ENCODE measurements around the gene OR4N2.
"Not testable (repeated sequence)": the region's sequence is repeated elsewhere in the genome, so short reads cannot be mapped to it uniquely, and the experiment has no call there.

DNA sequence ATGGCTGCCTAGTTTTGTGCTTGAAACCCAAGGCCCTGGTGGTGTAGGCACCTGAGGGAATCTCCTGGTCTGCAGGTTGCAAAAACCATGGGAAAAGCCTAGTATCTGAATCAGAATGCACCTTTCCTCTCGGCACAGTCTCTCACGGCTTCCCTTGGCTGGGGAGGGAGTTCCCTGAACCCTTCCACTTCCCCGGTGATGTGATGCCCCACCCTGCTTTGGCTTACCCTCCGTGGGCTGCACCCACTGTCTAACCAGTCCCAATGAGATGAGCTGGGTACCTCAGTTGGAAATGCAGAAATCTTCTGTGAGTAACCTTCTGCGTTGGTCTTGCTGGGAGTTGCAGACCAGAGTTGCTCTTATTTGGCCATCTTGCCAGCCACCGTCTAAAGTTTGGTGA, 17.4 kb downstream of the OR4N2 start:
- TF ChIP-seq, protein P1, sequence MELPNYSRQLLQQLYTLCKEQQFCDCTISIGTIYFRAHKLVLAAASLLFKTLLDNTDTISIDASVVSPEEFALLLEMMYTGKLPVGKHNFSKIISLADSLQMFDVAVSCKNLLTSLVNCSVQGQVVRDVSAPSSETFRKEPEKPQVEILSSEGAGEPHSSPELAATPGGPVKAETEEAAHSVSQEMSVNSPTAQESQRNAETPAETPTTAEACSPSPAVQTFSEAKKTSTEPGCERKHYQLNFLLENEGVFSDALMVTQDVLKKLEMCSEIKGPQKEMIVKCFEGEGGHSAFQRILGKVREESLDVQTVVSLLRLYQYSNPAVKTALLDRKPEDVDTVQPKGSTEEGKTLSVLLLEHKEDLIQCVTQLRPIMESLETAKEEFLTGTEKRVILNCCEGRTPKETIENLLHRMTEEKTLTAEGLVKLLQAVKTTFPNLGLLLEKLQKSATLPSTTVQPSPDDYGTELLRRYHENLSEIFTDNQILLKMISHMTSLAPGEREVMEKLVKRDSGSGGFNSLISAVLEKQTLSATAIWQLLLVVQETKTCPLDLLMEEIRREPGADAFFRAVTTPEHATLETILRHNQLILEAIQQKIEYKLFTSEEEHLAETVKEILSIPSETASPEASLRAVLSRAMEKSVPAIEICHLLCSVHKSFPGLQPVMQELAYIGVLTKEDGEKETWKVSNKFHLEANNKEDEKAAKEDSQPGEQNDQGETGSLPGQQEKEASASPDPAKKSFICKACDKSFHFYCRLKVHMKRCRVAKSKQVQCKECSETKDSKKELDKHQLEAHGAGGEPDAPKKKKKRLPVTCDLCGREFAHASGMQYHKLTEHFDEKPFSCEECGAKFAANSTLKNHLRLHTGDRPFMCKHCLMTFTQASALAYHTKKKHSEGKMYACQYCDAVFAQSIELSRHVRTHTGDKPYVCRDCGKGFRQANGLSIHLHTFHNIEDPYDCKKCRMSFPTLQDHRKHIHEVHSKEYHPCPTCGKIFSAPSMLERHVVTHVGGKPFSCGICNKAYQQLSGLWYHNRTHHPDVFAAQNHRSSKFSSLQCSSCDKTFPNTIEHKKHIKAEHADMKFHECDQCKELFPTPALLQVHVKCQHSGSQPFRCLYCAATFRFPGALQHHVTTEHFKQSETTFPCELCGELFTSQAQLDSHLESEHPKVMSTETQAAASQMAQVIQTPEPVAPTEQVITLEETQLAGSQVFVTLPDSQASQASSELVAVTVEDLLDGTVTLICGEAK (IDR thresholded peaks at IDR 0.05): not testable (repeated sequence)
- TF ChIP-seq, protein P1 (CRISPR knock-in tag; IDR thresholded peaks at IDR 0.05): not testable (repeated sequence)
- TF ChIP-seq, protein P2, sequence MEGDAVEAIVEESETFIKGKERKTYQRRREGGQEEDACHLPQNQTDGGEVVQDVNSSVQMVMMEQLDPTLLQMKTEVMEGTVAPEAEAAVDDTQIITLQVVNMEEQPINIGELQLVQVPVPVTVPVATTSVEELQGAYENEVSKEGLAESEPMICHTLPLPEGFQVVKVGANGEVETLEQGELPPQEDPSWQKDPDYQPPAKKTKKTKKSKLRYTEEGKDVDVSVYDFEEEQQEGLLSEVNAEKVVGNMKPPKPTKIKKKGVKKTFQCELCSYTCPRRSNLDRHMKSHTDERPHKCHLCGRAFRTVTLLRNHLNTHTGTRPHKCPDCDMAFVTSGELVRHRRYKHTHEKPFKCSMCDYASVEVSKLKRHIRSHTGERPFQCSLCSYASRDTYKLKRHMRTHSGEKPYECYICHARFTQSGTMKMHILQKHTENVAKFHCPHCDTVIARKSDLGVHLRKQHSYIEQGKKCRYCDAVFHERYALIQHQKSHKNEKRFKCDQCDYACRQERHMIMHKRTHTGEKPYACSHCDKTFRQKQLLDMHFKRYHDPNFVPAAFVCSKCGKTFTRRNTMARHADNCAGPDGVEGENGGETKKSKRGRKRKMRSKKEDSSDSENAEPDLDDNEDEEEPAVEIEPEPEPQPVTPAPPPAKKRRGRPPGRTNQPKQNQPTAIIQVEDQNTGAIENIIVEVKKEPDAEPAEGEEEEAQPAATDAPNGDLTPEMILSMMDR (IDR thresholded peaks at IDR 0.05 in 2 of 3, conservative IDR thresholded peaks at IDR 0.05 in 1 of 3; ENCODE audit: insufficient read depth in 2 of 3, low read depth in 1 of 3, low read length in 3 of 3): not testable (repeated sequence)
- TF ChIP-seq SP1 (CRISPR knock-in tag; IDR thresholded peaks at IDR 0.05); FOSL1 (tag; conservative IDR thresholded peaks at IDR 0.05); TBP (optimal IDR thresholded peaks at IDR 0.05; ENCODE audit: low read depth, low read length); ZNF124 (CRISPR knock-in tag; IDR thresholded peaks at IDR 0.05); ZNF384 (IDR thresholded peaks at IDR 0.05; ENCODE audit: low read depth, low read length); CREB1 (IDR thresholded peaks at IDR 0.05); CREB1 (CRISPR knock-in tag; IDR thresholded peaks at IDR 0.05); HDGF (IDR thresholded peaks at IDR 0.05); TOE1 (IDR thresholded peaks at IDR 0.05; ENCODE audit: borderline replicate concordance); TOE1 (CRISPR knock-in tag; IDR thresholded peaks at IDR 0.05; ENCODE audit: borderline replicate concordance, low read depth); KDM1A (IDR thresholded peaks at IDR 0.05); ZSCAN29 (IDR thresholded peaks at IDR 0.05): not testable (repeated sequence)
- TF ChIP-seq, protein P3, sequence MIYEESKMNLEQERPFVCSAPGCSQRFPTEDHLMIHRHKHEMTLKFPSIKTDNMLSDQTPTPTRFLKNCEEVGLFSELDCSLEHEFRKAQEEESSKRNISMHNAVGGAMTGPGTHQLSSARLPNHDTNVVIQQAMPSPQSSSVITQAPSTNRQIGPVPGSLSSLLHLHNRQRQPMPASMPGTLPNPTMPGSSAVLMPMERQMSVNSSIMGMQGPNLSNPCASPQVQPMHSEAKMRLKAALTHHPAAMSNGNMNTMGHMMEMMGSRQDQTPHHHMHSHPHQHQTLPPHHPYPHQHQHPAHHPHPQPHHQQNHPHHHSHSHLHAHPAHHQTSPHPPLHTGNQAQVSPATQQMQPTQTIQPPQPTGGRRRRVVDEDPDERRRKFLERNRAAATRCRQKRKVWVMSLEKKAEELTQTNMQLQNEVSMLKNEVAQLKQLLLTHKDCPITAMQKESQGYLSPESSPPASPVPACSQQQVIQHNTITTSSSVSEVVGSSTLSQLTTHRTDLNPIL (CRISPR knock-in tag; IDR thresholded peaks at IDR 0.05): not testable (repeated sequence)

All from K562 (cell line).